ENCODE measurements around the gene TRUB2. TPM values are rescaled to one million over a fixed set of nuclear protein-coding genes. Genes with fewer than 3 reads are reported as not detected.

The TRUB2 gene
- total RNA-seq, 6 experiments from 2014 or later: 16.7 to 35.5 (median 24.5) TPM

- no peaks in the 10 kb centered on the region for H3K36me3 ChIP-seq
- ATAC-seq: peak; percentile 14 to 81 (median 46)
- no peaks in the 10 kb centered on the region for H3K27me3 ChIP-seq
- peaks cover 0 to 25% (median 10%) of the 10 kb centered on the region in 4 donors for H3K4me1 ChIP-seq
- DNase-seq: no peak
- no peak overlapping the region for H3K4me3 ChIP-seq
- intact Hi-C loops (cut with DNase I): loop anchor here (10.0 kb wide), 1 partner anchor 48 kb away; the partner anchor contains the start of gene SLC27A4 (in 2 of the 2)
- 58% methylated on average over 11 of the region's 16 CpGs for WGBS (ENCODE audit: insufficient coverage, low coverage, low lambda C conversion rate, missing lambda C conversion rate)
- TF ChIP-seq CTCF (IDR thresholded peaks at IDR 0.05) (no peak), POLR2A (IDR thresholded peaks at IDR 0.05) (peak; percentile 45)
- H3K9me3 ChIP-seq: no peaks in the 10 kb centered on the region
- peak overlapping the region; percentile 65 to 74 (median 69) for H3K27ac ChIP-seq
Measured at GRCh38 chr9:128296340-128297220, 25.7 kb downstream of the TRUB2 start.

GRCh38 chr9:128294142-128294541, 28.1 kb downstream of the TRUB2 start:
- no peak for TF ChIP-seq POLR2A (IDR thresholded peaks at IDR 0.05)
- TF ChIP-seq CTCF (IDR thresholded peaks at IDR 0.05): no peak
- Histone ChIP-seq H3K4me3 (no peak overlapping the region), H3K36me3 (no peaks in the 10 kb centered on the region), H3K4me1 (peaks cover 0 to 25% (median 10%) of the 10 kb centered on the region in 4 donors), H3K9me3 (no peaks in the 10 kb centered on the region), H3K27ac (no peak overlapping the region), H3K27me3 (no peaks in the 10 kb centered on the region)
- DNase-seq: no peak
- WGBS (ENCODE audit: insufficient coverage, low coverage, low lambda C conversion rate, missing lambda C conversion rate): 80% methylated on average over 2 of the region's 4 CpGs
- intact Hi-C loops (cut with DNase I): loop anchor here (10.0 kb wide), 1 partner anchor 51 kb away; the partner anchor contains the start of gene SLC27A4 (in 2 of the 2)
- no peak for ATAC-seq

- Histone ChIP-seq H3K4me3 (no peak overlapping the region), H3K36me3 (no peaks in the 10 kb centered on the region), H3K27ac (no peak overlapping the region), H3K27me3 (no peaks in the 10 kb centered on the region), H3K9me3 (no peaks in the 10 kb centered on the region), H3K4me1 (peaks cover 0 to 25% (median 10%) of the 10 kb centered on the region in 4 donors)
- ATAC-seq (no peak), DNase-seq (no peak)
- TF ChIP-seq CTCF (IDR thresholded peaks at IDR 0.05): no peak
- no peak for TF ChIP-seq POLR2A (IDR thresholded peaks at IDR 0.05)
- WGBS (ENCODE audit: insufficient coverage, low coverage, low lambda C conversion rate, missing lambda C conversion rate): 84% methylated on average over 4 of the region's 4 CpGs
- intact Hi-C loops (cut with DNase I): loop anchor here (10.0 kb wide), 1 partner anchor 52 kb away; the partner anchor contains the start of gene SLC27A4 (in 2 of the 2)
Measured at GRCh38 chr9:128293091-128293490, 29.2 kb downstream of the TRUB2 start.

GRCh38 chr9:128292009-128292408, 30.2 kb downstream of the TRUB2 start:
- DNase-seq (no peak), ATAC-seq (no peak)
- intact Hi-C loops (cut with DNase I): loop anchor here (10.0 kb wide), 1 partner anchor 53 kb away; the partner anchor contains the start of gene SLC27A4 (in 2 of the 2)
- H3K9me3 ChIP-seq: no peaks in the 10 kb centered on the region
- H3K36me3 ChIP-seq: no peaks in the 10 kb centered on the region
- 92% methylated on average over 2 of the region's 3 CpGs for WGBS (ENCODE audit: insufficient coverage, low coverage, low lambda C conversion rate, missing lambda C conversion rate)
- TF ChIP-seq CTCF (IDR thresholded peaks at IDR 0.05): no peak
- no peak for TF ChIP-seq POLR2A (IDR thresholded peaks at IDR 0.05)
- no peak overlapping the region for H3K27ac ChIP-seq
- H3K27me3 ChIP-seq: no peaks in the 10 kb centered on the region
- H3K4me3 ChIP-seq: no peak overlapping the region
- H3K4me1 ChIP-seq: peaks cover 0 to 20% (median 8%) of the 10 kb centered on the region in 4 donors
